IPS-20b (cell line): Measurements from ENCODE around the gene THSD4.

Source experiments
- H3K27ac ChIP-seq: one replicate; pipeline ENCODE4 v1.5.1; 2013; ENCODE audit warnings: low read length
- H3K27me3 ChIP-seq: 2 replicates; pipeline ENCODE4 v1.6.1; 2013; ENCODE audit warnings: mild to moderate bottlenecking, low read length, inconsistent platforms; ENCODE audit not compliant: insufficient read depth
- H3K36me3 ChIP-seq: 2 replicates; pipeline ENCODE4 v1.6.1; 2013; ENCODE audit warnings: low read depth, mild to moderate bottlenecking, inconsistent platforms, low read length, moderate library complexity; ENCODE audit not compliant: insufficient read depth
- H3K4me1 ChIP-seq: 2 replicates; pipeline ENCODE4 v1.6.1; 2013; ENCODE audit warnings: mild to moderate bottlenecking, control low read depth, inconsistent platforms, low read length, moderate library complexity; ENCODE audit not compliant: insufficient read depth
- H3K4me3 ChIP-seq: 2 replicates; pipeline ENCODE4 v1.5.1; 2013; ENCODE audit warnings: mild to moderate bottlenecking, low read length, inconsistent platforms
- H3K9ac ChIP-seq: 2 replicates; pipeline ENCODE4 v1.6.1; 2013; ENCODE audit warnings: low read depth, mild to moderate bottlenecking, inconsistent platforms, low read length, moderate library complexity
- H3K9me3 ChIP-seq: 2 replicates; pipeline ENCODE4 v1.6.1; 2013; ENCODE audit warnings: mild to moderate bottlenecking, low read depth, low read length, inconsistent platforms; ENCODE audit not compliant: insufficient read depth

THSD4 gene

DNA sequence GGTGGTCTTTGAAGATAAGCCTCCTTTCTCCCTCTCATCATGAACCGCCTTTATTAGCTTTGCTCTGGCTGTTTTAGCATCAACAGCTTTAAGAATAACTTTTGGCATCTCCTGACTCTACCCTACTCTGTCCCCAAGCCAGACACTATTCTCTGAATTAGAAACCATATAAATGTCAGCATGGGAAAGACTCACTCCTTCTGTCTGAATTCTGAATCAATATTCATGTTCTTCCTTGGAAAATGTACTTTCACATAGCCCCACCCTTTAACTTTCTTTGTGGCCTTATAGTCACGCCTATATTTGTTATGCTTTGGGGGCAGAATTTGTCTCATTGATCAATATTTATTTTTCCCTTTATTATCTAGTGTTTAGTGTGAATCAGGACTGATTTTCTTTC is 563.3 kb downstream of the THSD4 start:
- Histone ChIP-seq H3K36me3 (no peaks in the 10 kb centered on the region), H3K9me3 (no peaks in the 10 kb centered on the region), H3K27me3 (no peaks in the 10 kb centered on the region), H3K9ac (no peak overlapping the region), H3K4me3 (no peak overlapping the region), H3K27ac (no peak overlapping the region), H3K4me1 (peaks cover 24% of the 10 kb centered on the region; the same call in 1 of the 2 replicates)

- no peaks in the 10 kb centered on the region for H3K9me3 ChIP-seq
- H3K4me3 ChIP-seq: no peak overlapping the region
- H3K9ac ChIP-seq: no peak overlapping the region
- H3K36me3 ChIP-seq: no peaks in the 10 kb centered on the region
- no peak overlapping the region for H3K27ac ChIP-seq
- H3K4me1 ChIP-seq: peaks cover 24% of the 10 kb centered on the region; the same call in 1 of the 2 replicates
- H3K27me3 ChIP-seq: no peaks in the 10 kb centered on the region
Measured at GRCh38 chr15:71679223-71679792, 564.0 kb downstream of the THSD4 start.

- no peak overlapping the region for H3K27ac ChIP-seq
Measured at GRCh38 chr15:71679793-71680353, 564.6 kb downstream of the THSD4 start.

DNA sequence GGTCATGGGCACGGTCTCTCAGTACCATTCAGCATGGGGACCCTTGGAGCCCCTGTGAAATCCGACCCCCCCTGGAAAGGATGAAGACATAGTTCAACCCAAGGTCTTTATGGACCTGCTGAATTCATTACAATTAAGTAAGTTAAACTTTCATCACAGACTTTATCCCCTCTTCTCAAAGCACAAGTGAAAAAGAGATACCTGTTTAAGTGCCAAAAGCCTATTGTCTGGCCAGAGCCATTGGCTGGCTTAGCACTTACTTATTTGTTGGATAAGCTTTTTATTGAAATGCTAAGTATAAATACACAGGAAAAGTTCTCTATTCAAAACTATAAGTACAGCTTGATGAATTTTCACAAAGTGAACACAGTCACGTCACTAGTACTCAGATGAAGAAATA is 566.7 kb downstream of the THSD4 start:
- H3K4me1 ChIP-seq: peaks cover 18% of the 10 kb centered on the region; the same call in 1 of the 2 replicates
- H3K27me3 ChIP-seq: no peaks in the 10 kb centered on the region

More at GRCh38 chr15:71679793-71680353, 564.6 kb downstream of the THSD4 start:
- Histone ChIP-seq H3K9ac (no peak overlapping the region), H3K4me3 (no peak overlapping the region), H3K9me3 (no peaks in the 10 kb centered on the region), H3K36me3 (no peaks in the 10 kb centered on the region), H3K27me3 (no peaks in the 10 kb centered on the region), H3K4me1 (peaks cover 24% of the 10 kb centered on the region; the same call in 1 of the 2 replicates)

GRCh38 chr15:71683411-71684274 is 568.4 kb downstream of the THSD4 start:
- Histone ChIP-seq H3K27me3 (no peaks in the 10 kb centered on the region), H3K4me1 (peaks cover 5% of the 10 kb centered on the region; the same call in 1 of the 2 replicates), H3K27ac (no peak overlapping the region), H3K4me3 (no peak overlapping the region), H3K36me3 (no peaks in the 10 kb centered on the region), H3K9ac (no peak overlapping the region), H3K9me3 (no peaks in the 10 kb centered on the region)

More for the DNA sequence above, 566.7 kb downstream of the THSD4 start:
- Histone ChIP-seq H3K9me3 (no peaks in the 10 kb centered on the region), H3K36me3 (no peaks in the 10 kb centered on the region), H3K9ac (no peak overlapping the region), H3K4me3 (no peak overlapping the region), H3K27ac (no peak overlapping the region)

DNA sequence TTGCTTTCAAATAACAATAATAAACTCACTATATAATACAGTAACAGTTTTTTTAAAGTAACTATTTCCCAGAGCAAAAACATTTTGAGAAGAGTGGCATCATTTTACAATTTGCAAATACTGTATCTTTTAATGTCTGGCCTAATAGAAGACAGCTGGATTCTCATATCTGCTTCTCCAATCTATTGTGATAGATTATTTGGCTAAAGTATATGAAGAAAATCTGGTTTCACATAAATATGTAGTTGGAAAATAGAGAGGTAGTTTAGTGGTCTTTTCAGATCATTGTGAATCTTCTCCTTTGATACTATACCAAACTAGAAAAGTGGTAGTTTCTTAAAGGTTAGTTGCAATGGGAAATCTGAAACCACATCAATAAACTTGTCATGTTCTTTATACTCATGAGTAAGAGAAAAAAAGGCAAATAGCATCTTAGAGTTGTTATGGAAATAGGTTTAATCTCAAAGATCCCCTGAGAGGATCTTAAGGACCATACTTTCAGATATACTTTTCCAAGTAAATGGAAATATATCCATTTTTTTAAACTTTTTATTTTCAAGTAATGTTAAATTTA is 570.2 kb downstream of the THSD4 start:
- H3K4me3 ChIP-seq: no peak overlapping the region
- no peaks in the 10 kb centered on the region for H3K4me1 ChIP-seq
- no peaks in the 10 kb centered on the region for H3K27me3 ChIP-seq
- H3K27ac ChIP-seq: no peak overlapping the region
- H3K36me3 ChIP-seq: no peaks in the 10 kb centered on the region
- no peaks in the 10 kb centered on the region for H3K9me3 ChIP-seq
- H3K9ac ChIP-seq: no peak overlapping the region

- Histone ChIP-seq H3K27me3 (no peaks in the 10 kb centered on the region), H3K9me3 (no peaks in the 10 kb centered on the region), H3K4me3 (no peak overlapping the region), H3K27ac (no peak overlapping the region), H3K9ac (no peak overlapping the region), H3K36me3 (no peaks in the 10 kb centered on the region), H3K4me1 (no peaks in the 10 kb centered on the region)
Measured at GRCh38 chr15:71686221-71687050, 571.2 kb downstream of the THSD4 start.

- Histone ChIP-seq H3K4me3 (no peak overlapping the region), H3K9ac (no peak overlapping the region), H3K36me3 (no peaks in the 10 kb centered on the region), H3K4me1 (no peaks in the 10 kb centered on the region), H3K27ac (no peak overlapping the region), H3K27me3 (no peaks in the 10 kb centered on the region), H3K9me3 (no peaks in the 10 kb centered on the region)
Measured at GRCh38 chr15:71687902-71688508, 572.7 kb downstream of the THSD4 start.

DNA sequence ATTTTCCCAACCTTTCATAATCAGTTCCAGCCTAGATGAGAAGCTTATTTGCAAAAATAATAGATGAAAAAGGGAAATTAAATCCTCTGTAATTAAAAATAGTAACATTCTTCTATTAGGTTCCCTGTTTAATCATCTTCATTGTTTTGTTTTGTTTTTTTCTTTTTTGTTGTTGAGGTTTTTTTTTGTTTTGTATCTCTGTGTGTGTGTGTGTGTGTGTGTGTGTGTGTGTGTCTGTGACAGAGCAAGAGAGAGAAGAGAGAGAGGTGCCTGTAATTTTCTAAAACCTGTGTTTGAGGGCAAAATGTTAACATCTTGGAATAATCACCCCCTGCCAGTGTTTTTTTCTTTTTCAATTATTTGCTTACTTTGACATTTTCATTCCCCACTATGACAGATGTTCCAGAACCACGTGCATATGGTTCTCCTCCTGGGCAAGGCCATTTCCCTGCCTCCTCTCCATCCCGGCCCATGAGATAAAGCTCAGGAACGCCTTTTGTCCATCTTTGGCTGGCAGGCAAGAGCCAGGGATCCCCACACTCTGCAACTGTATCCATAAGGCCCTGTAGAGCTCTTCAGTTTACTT is 573.3 kb downstream of the THSD4 start:
- Histone ChIP-seq H3K27ac (no peak overlapping the region), H3K27me3 (no peaks in the 10 kb centered on the region), H3K4me3 (no peak overlapping the region), H3K36me3 (no peaks in the 10 kb centered on the region), H3K9ac (no peak overlapping the region), H3K4me1 (no peaks in the 10 kb centered on the region), H3K9me3 (no peaks in the 10 kb centered on the region)

- H3K4me3 ChIP-seq: no peak overlapping the region
- no peaks in the 10 kb centered on the region for H3K4me1 ChIP-seq
- H3K9me3 ChIP-seq: no peaks in the 10 kb centered on the region
- H3K9ac ChIP-seq: no peak overlapping the region
- no peak overlapping the region for H3K27ac ChIP-seq
- H3K36me3 ChIP-seq: no peaks in the 10 kb centered on the region
- no peaks in the 10 kb centered on the region for H3K27me3 ChIP-seq
Measured at GRCh38 chr15:71691081-71691457, 575.8 kb downstream of the THSD4 start.
